Pancreas (tissue), 10 donors: ENCODE measurements around the gene STK24. TPM values are rescaled to one million over a fixed set of nuclear protein-coding genes. Genes with fewer than 3 reads are reported as not detected.

ENCODE experiments used
- ATAC-seq, 4 donors: fragments of 200-7000 bp; cut with Tn5 transposase; one replicate each; pipeline versions ENCODE4 v1.8.0 to v1.9.1; 2020; ENCODE audit warnings: mild to moderate bottlenecking in 4 of 4, moderate library complexity in 4 of 4
- DNase-seq, 6 donors: peaks; one replicate each; pipeline ENCODE4 v3.0.0-alpha.2; 2020
- FAIRE-seq: peaks from 2 replicates; lab custom pipeline; 2012; peaks lifted over from hg19 to GRCh38; lab: Jason Lieb, UNC
- H3K27ac ChIP-seq, 4 donors: fragments of 200-600 bp; sonication (generic); 1 replicate in 3 of 4; 2 replicates in 1 of 4; pipeline versions ENCODE4 v1.5.0 to v1.8.0; 2020
- H3K27me3 ChIP-seq, 4 donors: fragments of 200-600 bp; one replicate each; pipeline ENCODE4 v1.8.0; 2021
- H3K36me3 ChIP-seq, 3 donors: fragments of 200-600 bp; sonication (generic) in 1 of 3; one replicate each; pipeline versions ENCODE4 v1.5.0 to v1.8.0; 2020 to 2021
- H3K4me1 ChIP-seq, 3 donors: fragments of 200-600 bp; one replicate each; pipeline ENCODE4 v1.8.0; 2021
- H3K4me3 ChIP-seq, 4 donors: fragments of 200-600 bp; sonication (generic) in 2 of 4; one replicate each; pipeline versions ENCODE4 v1.5.0 to v1.8.0; 2020 to 2021
- H3K9me3 ChIP-seq, 4 donors: fragments of 200-600 bp; one replicate each; pipeline ENCODE4 v1.8.0; 2021
- WGBS, 2 donors: extraction: QIAGEN DNeasy Blood & Tissue Kit; methylation state at CpG; one replicate each; pipeline ENCODE4 v1.1.7; 2013; 5-methylcytosine and 5-hydroxymethylcytosine counted together
- intact Hi-C, 3 donors: fragments of 100-400 bp; cut with DNase I; formaldehyde crosslinking; loops; one replicate each; pipeline versions ENCODE4 v1.11.1 to v1.14.2; 2022
- polyA plus RNA-seq, 2 donors: library from polyadenylated mRNA; stranded (reverse); fragments of 200-250 nt; gene quantifications; one replicate each; pipeline ENCODE4 v1.2.3, GENCODE V29; 2013
- total RNA-seq, 6 donors: library from RNA; stranded (reverse); fragmentation: NEBNext Ultra II Directional in 4 of 6; extraction: Animal tissue kit (Norgen Biotek cat#: 25700) in 4 of 6; gene quantifications; one replicate each; pipeline versions ENCODE4 v1.2.1 to v1.2.4, GENCODE V29; 2021 to 2023
- TF ChIP-seq, protein P1 (sequence below), 4 donors: fragments of 200-600 bp; sonication (generic) in 3 of 4; IDR thresholded peaks; one replicate each; pipeline versions ENCODE4 v1.5.0 to v1.8.0; 2021; ENCODE audit warnings: antibody characterized with exemption in 4 of 4
- donor health status: healthy with polysubstance abuse.
- donor health status: DM: no; HTN: no; CAD: no; lungs with moderate emphysema.
- donor health status: DM: no; HTN: no; CAD: no.
- donor health status: control.
- donor health status: control.
- donor health status: Bipolar disorder and iron deficiency.
- donor health status: DM: yes; HTN: yes; CAD: no.
- donor health status: DM: no; HTN: no; CAD: no.
- donor health status: DM: no; HTN: no; CAD: no.
- donor health status: DM: yes; HTN: yes; CAD: no.

Gene STK24
- total and polyA plus RNA-seq, 8 donors = 15.5 to 55.7 (median 37.4) TPM

DNA sequence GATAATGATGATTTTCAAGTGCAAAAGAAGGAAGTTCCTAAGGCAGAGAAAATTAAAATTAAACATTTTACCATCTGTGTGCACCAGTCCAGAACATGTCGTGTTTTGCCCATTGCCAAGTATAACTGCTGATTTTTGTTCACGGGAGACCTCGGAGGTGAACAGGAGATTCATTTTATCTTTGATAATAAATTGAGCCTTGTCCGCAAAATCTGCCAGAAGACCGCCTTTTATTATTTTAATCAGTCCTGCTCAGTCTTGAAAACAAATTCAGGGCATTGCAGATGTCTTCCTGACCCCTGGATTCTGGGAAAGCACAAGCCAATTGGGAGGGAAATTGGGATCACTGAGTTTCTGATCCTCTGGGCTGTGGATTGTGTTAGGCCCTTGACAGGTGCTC, 165.9 kb downstream of the STK24 start:
- DNase-seq = no peak
- TF ChIP-seq, protein P1, sequence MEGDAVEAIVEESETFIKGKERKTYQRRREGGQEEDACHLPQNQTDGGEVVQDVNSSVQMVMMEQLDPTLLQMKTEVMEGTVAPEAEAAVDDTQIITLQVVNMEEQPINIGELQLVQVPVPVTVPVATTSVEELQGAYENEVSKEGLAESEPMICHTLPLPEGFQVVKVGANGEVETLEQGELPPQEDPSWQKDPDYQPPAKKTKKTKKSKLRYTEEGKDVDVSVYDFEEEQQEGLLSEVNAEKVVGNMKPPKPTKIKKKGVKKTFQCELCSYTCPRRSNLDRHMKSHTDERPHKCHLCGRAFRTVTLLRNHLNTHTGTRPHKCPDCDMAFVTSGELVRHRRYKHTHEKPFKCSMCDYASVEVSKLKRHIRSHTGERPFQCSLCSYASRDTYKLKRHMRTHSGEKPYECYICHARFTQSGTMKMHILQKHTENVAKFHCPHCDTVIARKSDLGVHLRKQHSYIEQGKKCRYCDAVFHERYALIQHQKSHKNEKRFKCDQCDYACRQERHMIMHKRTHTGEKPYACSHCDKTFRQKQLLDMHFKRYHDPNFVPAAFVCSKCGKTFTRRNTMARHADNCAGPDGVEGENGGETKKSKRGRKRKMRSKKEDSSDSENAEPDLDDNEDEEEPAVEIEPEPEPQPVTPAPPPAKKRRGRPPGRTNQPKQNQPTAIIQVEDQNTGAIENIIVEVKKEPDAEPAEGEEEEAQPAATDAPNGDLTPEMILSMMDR (IDR thresholded peaks at IDR 0.05) = no peak
- 55 to 75% methylated on average over 5 of the region's 5 CpGs for WGBS, 2 donors
- no peak overlapping the region for H3K4me3 ChIP-seq
- H3K4me1 ChIP-seq = peaks cover 9 to 25% (median 19%) of the 10 kb centered on the region in 3 donors
- no peaks in the 10 kb centered on the region for H3K9me3 ChIP-seq
- no peak for FAIRE-seq
- intact Hi-C loops = no loop called here
- H3K27ac ChIP-seq = peak overlapping the region in 1 of 4 donors; percentile 57
- no peaks in the 10 kb centered on the region for H3K27me3 ChIP-seq
- no peak for ATAC-seq
- peaks cover 0 to 6% (median 0%) of the 10 kb centered on the region in 3 donors for H3K36me3 ChIP-seq

DNA sequence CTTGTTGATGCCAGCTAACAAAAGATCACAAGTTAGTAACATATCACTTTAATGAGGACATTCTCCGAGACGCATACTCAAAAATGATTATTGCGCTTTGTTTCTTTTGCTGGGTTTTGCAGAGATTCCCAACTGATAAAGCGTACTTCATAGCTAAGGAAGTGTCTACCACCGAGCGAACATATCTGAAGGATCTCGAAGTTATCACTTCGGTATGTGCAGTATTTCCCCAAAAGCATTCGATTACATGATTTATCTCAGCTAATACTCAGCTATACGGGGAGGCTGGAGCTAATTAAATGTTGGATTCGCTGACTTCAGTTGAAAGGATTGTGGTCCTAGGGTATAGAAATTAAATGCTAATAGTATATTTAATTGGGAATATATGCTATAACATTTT, 166.3 kb downstream of the STK24 start:
- Histone ChIP-seq H3K27ac (no peak overlapping the region), H3K27me3 (no peaks in the 10 kb centered on the region), H3K4me3 (no peak overlapping the region), H3K9me3 (no peaks in the 10 kb centered on the region), H3K36me3 (peaks cover 0 to 6% (median 0%) of the 10 kb centered on the region in 3 donors), H3K4me1 (peaks cover 6 to 25% (median 19%) of the 10 kb centered on the region in 3 donors)
- ATAC-seq (no peak), FAIRE-seq (no peak), DNase-seq (no peak)
- intact Hi-C loops = no loop called here
- WGBS, 2 donors = 92 to 94% methylated on average over 11 of the region's 11 CpGs
- TF ChIP-seq, protein P1 (IDR thresholded peaks at IDR 0.05) = no peak

- no peak for FAIRE-seq
- no peak for DNase-seq
- H3K27ac ChIP-seq = no peak overlapping the region
- no peak overlapping the region for H3K4me3 ChIP-seq
- WGBS, 2 donors = 93 to 95% methylated on average over 13 of the region's 13 CpGs
- H3K27me3 ChIP-seq = no peaks in the 10 kb centered on the region
- H3K9me3 ChIP-seq = no peaks in the 10 kb centered on the region
- TF ChIP-seq, protein P1 (IDR thresholded peaks at IDR 0.05) = no peak
- no peak for ATAC-seq
- intact Hi-C loops = no loop called here
- H3K36me3 ChIP-seq = peaks cover 0 to 6% (median 0%) of the 10 kb centered on the region in 3 donors
- peaks cover 0 to 23% (median 21%) of the 10 kb centered on the region in 3 donors for H3K4me1 ChIP-seq
Measured at GRCh38 chr13:98409281-98409680, 167.6 kb downstream of the STK24 start.

DNA sequence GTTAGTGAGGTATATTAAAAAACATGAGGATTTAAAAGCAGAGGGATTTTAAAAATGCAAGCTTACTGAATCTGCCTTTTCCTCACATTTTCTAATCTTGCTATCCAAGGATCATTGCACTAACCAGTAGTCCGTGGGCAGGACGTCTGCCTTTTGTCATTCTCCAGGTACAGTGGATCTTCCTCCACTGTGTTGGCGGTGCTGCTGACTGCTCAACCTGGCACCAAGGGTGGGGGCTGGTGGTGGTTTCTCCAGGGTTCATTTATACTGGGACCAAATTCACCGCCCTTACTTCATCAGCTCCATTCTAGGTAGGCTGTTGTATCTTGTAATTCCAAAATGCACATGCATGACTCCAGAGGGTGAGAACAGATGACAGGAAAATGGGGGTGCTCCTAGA, 169.3 kb downstream of the STK24 start:
- peaks cover 0 to 6% (median 0%) of the 10 kb centered on the region in 3 donors for H3K36me3 ChIP-seq
- H3K27me3 ChIP-seq = no peaks in the 10 kb centered on the region
- TF ChIP-seq, protein P1 (IDR thresholded peaks at IDR 0.05) = no peak
- H3K27ac ChIP-seq = no peak overlapping the region
- no peak overlapping the region for H3K4me3 ChIP-seq
- ATAC-seq = no peak
- DNase-seq = no peak
- H3K4me1 ChIP-seq = peaks cover 0 to 22% (median 21%) of the 10 kb centered on the region in 3 donors
- no peak for FAIRE-seq
- H3K9me3 ChIP-seq = no peaks in the 10 kb centered on the region
- 92 to 95% methylated on average over 4 of the region's 4 CpGs for WGBS, 2 donors
- intact Hi-C loops = no loop called here

DNA sequence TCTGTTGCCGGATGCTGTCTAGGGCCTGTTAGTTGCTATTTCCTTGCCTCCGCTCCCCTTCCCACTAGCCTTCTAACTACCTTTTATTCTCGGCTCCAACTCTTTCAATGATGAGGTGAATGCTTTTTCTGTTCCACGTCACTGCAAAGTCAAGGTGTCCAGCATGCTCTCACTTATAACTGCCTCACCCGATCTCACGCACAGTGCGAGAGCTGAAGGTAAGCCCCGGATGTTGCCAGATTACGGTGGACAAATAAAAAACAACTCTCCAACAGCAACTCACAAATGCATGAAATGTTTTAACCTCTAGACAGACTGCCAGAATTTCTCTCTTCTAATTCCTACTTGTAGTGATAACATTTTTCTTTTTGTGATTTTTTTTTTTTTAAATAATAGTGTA, 169.9 kb downstream of the STK24 start:
- intact Hi-C loops = no loop called here
- DNase-seq = no peak
- ATAC-seq = no peak
- no peaks in the 10 kb centered on the region for H3K9me3 ChIP-seq
- TF ChIP-seq, protein P1 (IDR thresholded peaks at IDR 0.05) = no peak
- FAIRE-seq = no peak
- H3K4me3 ChIP-seq = no peak overlapping the region
- peaks cover 0 to 22% (median 21%) of the 10 kb centered on the region in 3 donors for H3K4me1 ChIP-seq
- H3K27me3 ChIP-seq = no peaks in the 10 kb centered on the region
- peaks cover 0 to under 1% (median 0%) of the 10 kb centered on the region in 3 donors for H3K36me3 ChIP-seq
- H3K27ac ChIP-seq = peak overlapping the region in 1 of 4 donors; percentile 52
- 88 to 90% methylated on average over 9 of the region's 9 CpGs for WGBS, 2 donors
